Stimulated activated CD8-positive, alpha-beta memory T cell treated with anti-CD3 and anti-CD28 coated beads, Interleukin-15, amount 100 ng/mL, for 48 hours (primary cell): ENCODE data around the gene AHCYL2.
"Not testable (repeated sequence)": the region's sequence is repeated elsewhere in the genome, so short reads cannot be mapped to it uniquely, and the experiment has no call there.

ENCODE experiments used
- DNase-seq, 2 donors: peaks; one replicate each; pipeline ENCODE4 v3.0.0-alpha.2; 2020; ENCODE audit warnings: low read depth in 2 of 2

Gene AHCYL2

DNA sequence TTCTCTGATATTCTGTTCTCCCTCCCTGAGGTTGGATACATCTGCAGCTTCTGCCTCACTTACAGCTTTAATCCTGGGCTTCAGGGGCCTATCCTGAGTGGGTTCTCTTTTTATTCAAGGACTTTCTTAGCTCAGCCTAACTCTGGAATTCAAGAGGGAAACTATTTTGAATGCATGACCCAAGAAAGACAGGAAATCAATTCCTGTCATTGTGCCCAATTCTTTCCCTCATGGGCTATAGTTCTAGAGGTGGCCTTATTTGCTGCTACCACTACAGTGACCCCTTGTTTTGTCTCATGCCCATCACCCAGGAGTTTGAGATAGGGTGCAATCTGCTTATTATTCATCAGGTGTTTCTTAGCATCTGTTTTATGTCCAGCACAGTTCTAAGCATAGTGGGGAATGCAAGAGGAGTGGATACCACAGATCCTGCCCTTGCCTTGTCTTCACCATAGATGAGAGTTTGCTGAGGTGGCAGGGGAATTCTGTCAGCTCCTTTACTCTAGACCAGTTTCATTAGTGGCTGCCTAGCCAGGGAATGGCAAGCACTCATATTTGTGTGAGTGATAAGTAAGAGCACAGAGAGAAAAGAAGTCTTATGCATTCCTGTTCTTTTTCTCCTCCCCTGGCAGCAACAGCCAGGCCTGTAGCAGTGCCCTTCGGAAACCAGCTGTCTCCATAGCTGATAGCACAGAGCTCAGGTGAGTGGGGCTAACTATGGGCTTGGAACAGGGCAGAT is 228.8 kb downstream of the AHCYL2 start:
- no peak for DNase-seq

DNA sequence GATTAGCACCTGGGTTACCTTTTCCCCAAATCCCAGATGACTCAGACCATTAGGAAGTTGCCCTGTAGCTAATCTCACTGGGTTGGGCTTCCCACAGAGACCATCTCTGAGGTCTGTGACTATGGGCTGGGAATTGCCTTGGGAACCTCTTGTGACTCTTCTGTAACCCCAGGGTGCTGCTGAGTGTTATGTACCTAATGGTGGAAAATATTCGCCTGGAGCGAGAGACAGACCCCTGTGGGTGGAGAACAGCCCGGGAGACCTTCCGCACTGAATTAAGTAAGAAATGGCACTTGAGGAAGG is 229.4 kb downstream of the AHCYL2 start:
- DNase-seq: no peak

DNA sequence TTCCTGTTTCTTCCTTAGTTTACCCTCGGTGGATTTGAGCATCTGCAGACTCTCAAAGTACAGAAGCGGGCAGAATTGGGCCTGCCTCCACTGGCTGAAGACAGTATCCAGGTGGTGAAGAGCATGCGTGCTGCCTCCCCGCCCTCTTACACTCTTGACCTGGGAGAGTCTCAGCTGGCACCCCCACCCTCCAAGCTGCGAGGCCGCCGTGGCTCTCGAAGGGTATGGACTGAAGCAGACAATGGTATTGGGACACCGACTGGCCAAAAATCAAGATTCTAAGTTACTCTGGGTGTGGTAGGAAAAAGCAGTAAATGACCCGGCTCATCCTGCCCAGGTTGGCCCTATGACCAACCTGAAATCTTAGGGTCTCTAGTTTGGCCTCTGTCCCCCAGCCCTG is 231.6 kb downstream of the AHCYL2 start:
- DNase-seq: no peak

DNA sequence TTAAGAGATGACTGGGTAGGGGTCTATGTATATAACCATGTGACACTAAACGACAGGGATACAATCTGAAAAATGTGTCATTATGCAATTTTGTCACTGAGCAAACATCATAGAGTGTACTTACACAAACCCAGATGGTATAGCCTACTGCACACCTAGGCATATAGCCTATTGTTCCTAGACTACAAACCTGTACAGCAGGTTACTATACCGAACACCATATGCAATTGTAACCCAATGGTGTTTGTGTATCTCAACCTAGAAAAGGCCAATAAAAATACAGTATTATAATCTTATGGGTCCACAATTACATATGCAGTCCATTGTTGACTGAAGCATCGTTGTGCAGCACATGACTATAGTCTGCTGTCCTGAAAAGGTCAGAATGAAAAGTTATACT is 232.3 kb downstream of the AHCYL2 start:
- no peak for DNase-seq

DNA sequence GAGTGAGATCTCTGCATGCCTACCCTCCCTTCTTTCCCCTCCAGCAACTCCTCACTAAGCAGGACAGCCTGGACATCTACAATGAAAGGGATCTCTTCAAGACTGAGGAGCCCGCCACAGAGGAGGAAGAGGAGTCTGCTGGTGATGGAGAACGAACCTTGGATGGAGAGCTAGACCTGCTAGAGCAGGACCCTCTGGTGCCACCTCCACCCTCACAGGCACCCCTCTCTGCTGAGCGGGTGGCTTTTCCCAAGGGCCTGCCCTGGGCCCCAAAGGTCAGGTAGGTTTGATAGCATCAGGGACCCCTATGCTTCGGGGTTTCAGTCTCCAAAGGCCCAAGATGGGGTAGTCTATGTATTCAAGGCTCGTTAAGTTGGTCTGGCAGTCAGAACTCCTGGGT is 233.3 kb downstream of the AHCYL2 start:
- no peak for DNase-seq

DNA sequence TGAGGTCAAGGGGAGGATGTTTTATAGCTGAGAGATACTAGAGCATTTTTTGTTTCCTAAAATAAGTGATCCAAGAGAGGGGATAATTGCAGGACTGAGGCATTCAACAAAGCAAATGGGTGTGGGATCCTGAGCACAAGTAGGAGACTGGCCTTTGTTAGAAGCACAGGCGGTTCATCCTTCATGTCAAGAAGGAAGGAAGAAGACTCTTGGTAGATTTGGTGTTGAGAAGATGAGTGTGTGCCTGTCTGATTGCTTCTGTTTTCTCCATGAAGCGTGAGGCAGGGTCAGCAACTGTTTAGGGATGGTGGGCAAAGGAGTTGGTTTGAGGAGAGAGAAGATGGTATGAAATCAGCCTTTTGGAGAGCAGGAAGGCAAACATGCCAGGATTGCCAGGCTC is 237.0 kb downstream of the AHCYL2 start:
- no peak for DNase-seq

DNA sequence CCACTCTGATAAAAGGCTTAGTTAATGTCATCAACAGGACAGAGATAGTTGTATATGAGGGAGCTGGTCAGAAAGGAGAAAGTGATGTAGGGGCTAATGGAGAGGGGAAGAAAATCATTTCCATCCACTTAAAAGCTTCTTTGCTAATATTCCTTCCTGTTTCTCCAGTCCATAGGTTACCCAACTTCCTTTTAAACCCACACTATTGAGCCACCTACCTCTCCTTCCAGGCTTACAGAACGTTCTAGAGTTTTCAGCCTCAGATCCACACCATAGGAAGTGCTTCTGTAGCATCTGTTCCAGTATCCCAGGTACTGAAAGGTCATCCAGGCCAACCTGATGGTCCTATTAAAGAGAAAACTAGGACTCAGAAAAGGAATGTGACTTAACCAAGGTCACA is 237.6 kb downstream of the AHCYL2 start:
- no peak for DNase-seq

DNA sequence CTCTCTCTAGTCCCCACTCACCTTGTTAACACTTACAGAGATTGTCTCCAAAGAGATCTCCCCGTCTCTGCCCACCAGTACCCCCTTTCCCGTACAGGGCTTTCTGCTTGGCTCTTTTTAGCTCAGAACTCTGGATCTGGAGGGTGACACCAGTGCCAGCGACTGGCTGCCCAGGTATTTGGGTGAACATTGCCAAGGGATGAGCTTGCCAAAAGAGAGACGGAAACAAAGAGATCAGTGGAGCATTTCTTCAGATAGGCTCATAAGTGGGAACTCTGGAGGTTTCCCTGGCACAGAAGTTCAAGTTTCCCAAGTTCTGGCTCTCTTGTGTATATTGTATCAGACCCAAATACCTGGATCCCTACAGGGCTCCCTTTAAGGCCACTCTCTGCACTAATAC is 239.4 kb downstream of the AHCYL2 start:
- DNase-seq: no peak

DNA sequence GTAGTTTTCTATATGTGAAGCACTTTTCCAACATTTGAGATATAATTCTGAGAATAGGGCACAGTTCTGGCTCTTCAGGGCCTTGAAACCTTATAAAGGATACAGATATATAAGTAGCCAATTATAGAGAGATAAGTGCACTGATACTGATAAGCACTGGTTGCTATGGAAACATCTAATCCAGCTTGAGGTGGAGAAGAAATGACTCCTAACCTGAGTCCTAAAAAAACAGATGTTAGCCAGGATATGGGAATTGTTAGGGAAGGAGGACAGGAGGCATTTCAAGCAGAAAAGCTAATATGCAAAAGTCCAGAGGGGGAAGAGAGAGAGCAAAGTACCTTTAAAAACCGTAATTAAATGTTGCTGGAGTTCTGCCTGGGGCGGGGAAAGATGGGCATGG is 240.2 kb downstream of the AHCYL2 start:
- no peak for DNase-seq

DNA sequence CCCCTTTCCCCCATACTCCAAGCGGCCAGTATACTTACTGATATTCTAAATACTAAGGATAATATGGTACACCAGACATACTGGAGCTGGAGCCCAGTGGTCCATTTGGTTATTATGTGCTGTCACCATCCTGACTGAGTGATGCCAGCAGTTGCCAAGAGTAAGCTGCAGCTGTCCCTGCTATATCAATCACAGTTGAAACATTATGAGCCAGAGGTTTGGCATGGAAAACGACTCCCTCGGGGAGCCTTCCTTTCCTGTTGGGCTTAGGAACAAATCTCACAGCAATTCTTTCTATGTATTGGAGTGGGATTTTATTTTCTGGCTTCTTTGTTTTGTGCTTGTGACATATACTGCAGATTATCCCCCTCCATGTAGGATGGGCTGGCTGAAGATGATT is 242.0 kb downstream of the AHCYL2 start:
- DNase-seq: no peak

DNA sequence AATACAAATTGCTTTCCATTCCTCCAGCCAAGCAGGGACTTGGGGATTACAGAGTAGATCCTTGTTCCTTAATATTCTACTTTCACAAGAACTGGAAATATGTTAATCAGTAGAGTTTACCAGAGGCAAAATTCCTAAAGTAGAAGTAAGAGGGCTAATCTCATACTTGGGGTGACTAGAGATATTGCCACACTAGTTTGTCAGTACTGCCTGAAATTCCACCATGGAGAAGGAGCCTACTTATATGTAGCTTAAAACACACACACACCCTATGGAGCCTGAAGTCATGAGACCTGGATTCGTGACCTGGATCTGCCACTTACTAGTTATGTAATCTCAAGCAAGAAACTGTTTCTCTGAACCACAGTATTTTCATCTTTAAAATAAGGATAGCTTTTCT is 243.3 kb downstream of the AHCYL2 start:
- DNase-seq: no peak

DNA sequence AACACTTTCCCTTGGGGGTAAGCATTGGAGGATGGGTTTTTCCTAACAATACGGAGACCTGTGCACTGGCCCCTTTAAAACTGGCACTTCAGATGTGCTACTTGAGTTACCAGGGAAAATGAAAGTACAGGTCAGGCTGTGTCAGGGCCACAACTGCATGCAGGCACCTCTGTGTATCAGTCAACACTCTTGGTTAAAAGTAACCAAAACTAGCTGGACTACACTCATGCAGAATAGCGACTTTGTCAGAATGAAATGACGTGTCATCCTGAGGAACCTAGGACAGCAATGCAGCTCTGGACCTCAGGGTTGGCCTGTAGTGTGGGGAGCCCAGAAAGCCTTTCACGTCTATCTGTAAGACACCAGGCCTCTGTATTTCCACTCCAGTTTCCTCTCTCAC is 243.7 kb downstream of the AHCYL2 start:
- no peak for DNase-seq

DNA sequence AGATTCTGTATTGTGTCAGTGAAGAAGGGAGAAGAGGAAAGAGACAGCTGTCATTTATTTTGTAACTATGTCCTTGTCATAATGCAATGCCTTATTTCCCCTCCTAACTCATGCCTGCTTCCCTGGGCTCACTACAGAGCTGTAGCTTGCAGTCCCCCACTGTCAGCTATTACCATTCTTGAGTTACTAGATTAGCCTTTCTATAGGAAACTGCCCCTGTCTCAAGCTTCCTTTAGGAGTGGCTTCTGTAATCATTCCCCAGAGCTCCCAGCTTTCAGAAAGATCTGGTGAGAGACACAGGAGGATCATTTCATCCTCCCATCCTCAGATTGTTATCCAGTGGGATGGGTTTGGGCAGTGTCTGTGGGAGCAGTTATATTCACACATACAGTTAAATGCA is 245.1 kb downstream of the AHCYL2 start:
- DNase-seq: no peak

DNA sequence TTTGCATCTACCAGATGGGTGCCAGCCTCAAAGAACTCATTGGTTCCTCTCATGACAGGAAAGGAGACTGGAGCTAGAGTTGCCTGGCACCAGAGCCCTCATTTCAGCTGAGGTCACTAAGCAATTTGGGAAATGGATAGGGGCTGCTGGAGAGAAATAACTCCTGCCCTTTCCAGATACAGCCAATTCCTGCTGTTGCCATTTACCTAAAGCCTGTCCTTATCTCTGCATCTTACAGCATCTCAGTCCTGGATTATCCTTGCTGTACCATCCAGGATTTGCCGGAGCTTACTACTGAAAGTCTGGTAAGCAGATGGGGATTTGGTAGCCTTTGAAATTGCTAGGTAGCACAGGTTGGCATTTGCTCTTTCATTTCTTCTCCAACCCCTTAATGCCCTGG is 245.6 kb downstream of the AHCYL2 start:
- no peak for DNase-seq

DNA sequence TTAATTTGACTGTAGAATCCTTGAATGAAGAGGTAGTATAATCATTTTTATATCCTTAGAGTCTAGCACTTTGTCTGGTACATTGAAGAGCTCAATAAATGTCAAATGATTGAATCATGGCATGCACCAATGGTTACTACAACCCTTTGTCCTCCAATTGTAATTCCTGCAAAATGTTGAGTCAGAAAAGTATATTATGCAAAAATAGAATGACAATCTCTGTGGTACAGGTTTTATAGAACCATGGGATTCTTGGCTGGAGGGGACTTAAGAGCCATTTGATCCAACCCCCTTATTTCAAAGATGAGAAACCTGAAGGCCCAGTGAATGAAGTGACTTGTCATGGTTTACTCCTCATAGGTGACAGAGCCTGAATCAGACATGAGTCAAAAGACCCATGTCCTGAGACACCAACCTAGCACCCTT is 246.6 kb downstream of the AHCYL2 start:
- DNase-seq: no peak

DNA sequence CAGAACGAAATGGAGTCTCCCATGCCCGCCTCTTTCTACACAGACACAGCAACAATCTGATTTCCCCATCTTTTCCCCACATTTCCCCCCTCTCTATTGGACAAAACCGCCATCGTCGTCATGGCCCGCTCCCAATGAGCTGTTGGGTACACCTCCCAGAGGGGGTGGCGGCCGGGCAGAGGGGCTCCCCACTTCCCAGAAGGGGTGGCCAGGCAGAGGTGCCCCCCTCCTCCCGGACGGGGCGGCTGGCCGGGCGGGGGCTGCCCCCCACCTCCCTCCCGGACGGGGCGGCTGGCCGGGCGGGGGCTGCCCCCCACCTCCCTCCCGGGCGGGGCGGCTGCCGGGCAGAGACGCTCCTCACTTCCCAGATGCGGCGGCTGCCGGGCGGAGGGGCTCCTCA is 251.1 kb downstream of the AHCYL2 start:
- not testable (repeated sequence) for DNase-seq

DNA sequence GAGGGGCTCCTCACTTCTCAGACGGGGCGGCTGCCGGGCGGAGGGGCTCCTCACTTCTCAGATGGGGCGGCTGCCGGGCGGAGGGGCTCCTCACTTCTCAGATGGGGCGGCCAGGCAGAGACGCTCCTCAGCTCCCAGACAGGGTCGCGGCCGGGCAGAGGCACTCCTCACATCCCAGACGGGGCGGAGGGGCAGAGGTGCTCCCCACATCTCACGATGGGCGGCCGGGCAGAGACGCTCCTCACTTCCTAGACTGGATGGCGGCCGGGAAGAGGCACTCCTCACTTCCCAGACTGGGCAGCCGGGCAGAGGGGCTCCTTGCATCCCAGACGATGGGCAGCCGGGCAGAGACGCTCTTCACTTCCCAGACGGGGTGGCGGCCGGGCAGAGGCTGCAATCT is 251.6 kb downstream of the AHCYL2 start:
- DNase-seq: not testable (repeated sequence)
